Heart left ventricle (tissue), 13 donors: ENCODE data around the gene CCP110.

Source experiments
- CTCF ChIP-seq, 12 donors: fragments of 200-600 bp; sonication (generic) in 4 of 12; IDR thresholded peaks; one replicate each; pipeline versions ENCODE4 v1.5.0 to v1.8.0; 2018 to 2022; ENCODE audit warnings: antibody characterized with exemption in 12 of 12, mild to moderate bottlenecking in 5 of 12
- POLR2A ChIP-seq, 2 donors: fragments of 450-650 bp; IDR thresholded peaks; one replicate each; pipeline ENCODE4 v1.6.1; 2017; ENCODE audit warnings: antibody characterized with exemption in 2 of 2, mild to moderate bottlenecking in 2 of 2, moderate library complexity in 2 of 2
- donor health status: ischemic (EF 13 %, LVEDD 7.1; RV severe dilation, severe dysfunction).
- donor health status: DM: no; HTN: yes; CAD: no.
- donor health status: DM: no; HTN: no; CAD: no.
- donor health status: ischemic (EF 25% LVEDD 6.9; RV normal size, moderate dysfunction).
- donor health status: ischemic (EF 25% LVEDD 5.7; RV mildly dilated, moderate dysfunction).
- donor health status: ischemic (EF 35%, LVEDD 5.7; RV mildly dilated, moderate dysfunction).
- donor health status: nonischemic (EF 11% LVEDD 7.7; RV severe dilation, severe dysfunction).
- donor health status: DM: yes; HTN: yes; CAD: no.
- donor health status: PGD.
- donor health status: ischemic (EF 29% LVEDD 5.4; RV normal size, mild dysfunction).
- donor health status: nonischemic (EF 23%, LVEDD 6.1; RV moderate dilation, normal function).

GRCh38 chr16:19566362-19566761 is 42.6 kb downstream of the CCP110 start:
- no peak for TF ChIP-seq CTCF (IDR thresholded peaks at IDR 0.05)
- no peak for TF ChIP-seq POLR2A (IDR thresholded peaks at IDR 0.05)
